Endometrium (tissue), 2 donors: ENCODE measurements around the gene AUTS2.

Source experiments
- FAIRE-seq: peaks from 2 replicates; lab custom pipeline; 2012; peaks lifted over from hg19 to GRCh38; lab: Jason Lieb, UNC
- donor health status: control.
- donor health status: control.

AUTS2 gene

GRCh38 chr7:70598976-70599375 lies 1000.7 kb downstream of the AUTS2 start:
- no peak for FAIRE-seq

GRCh38 chr7:70599446-70600190 lies 1001.3 kb downstream of the AUTS2 start:
- FAIRE-seq = no peak

GRCh38 chr7:70600993-70601392 lies 1002.7 kb downstream of the AUTS2 start:
- no peak for FAIRE-seq

GRCh38 chr7:70602117-70602516 lies 1003.8 kb downstream of the AUTS2 start:
- FAIRE-seq = no peak

- no peak for FAIRE-seq
Measured at GRCh38 chr7:70607281-70607680, 1009.0 kb downstream of the AUTS2 start.

- no peak for FAIRE-seq
Measured at GRCh38 chr7:70607759-70608158, 1009.5 kb downstream of the AUTS2 start.

- no peak for FAIRE-seq
Measured at GRCh38 chr7:70608229-70608628, 1010.0 kb downstream of the AUTS2 start.

- FAIRE-seq = no peak
Measured at GRCh38 chr7:70612811-70613210, 1014.5 kb downstream of the AUTS2 start.

- FAIRE-seq = no peak
Measured at GRCh38 chr7:70614237-70615045, 1016.2 kb downstream of the AUTS2 start.

- FAIRE-seq = no peak
Measured at GRCh38 chr7:70615066-70615606, 1016.9 kb downstream of the AUTS2 start.

GRCh38 chr7:70616211-70616610 lies 1017.9 kb downstream of the AUTS2 start:
- no peak for FAIRE-seq

- no peak for FAIRE-seq
Measured at GRCh38 chr7:70616821-70617220, 1018.5 kb downstream of the AUTS2 start.

- FAIRE-seq = no peak
Measured at GRCh38 chr7:70618020-70618551, 1019.8 kb downstream of the AUTS2 start.

GRCh38 chr7:70619130-70619529 lies 1020.9 kb downstream of the AUTS2 start:
- no peak for FAIRE-seq

- FAIRE-seq = no peak
Measured at GRCh38 chr7:70619659-70620058, 1021.4 kb downstream of the AUTS2 start.

- no peak for FAIRE-seq
Measured at GRCh38 chr7:70620333-70621055, 1022.2 kb downstream of the AUTS2 start.

- FAIRE-seq = no peak
Measured at GRCh38 chr7:70621954-70622600, 1023.8 kb downstream of the AUTS2 start.

- FAIRE-seq = no peak
Measured at GRCh38 chr7:70622936-70623335, 1024.7 kb downstream of the AUTS2 start.

GRCh38 chr7:70624500-70625103 lies 1026.3 kb downstream of the AUTS2 start:
- no peak for FAIRE-seq

GRCh38 chr7:70627461-70627860 lies 1029.2 kb downstream of the AUTS2 start:
- FAIRE-seq = no peak

GRCh38 chr7:70630440-70630817 lies 1032.2 kb downstream of the AUTS2 start:
- FAIRE-seq = no peak
